ENCODE data around the gene MS4A5. TPM values are rescaled to one million over a fixed set of nuclear protein-coding genes. Genes with fewer than 3 reads are reported as not detected.
"Not testable (repeated sequence)": the region's sequence is repeated elsewhere in the genome, so short reads cannot be mapped to it uniquely, and the experiment has no call there.

The MS4A5 gene, protein sequence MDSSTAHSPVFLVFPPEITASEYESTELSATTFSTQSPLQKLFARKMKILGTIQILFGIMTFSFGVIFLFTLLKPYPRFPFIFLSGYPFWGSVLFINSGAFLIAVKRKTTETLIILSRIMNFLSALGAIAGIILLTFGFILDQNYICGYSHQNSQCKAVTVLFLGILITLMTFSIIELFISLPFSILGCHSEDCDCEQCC
- polyA plus RNA-seq (ENCODE audit: insufficient read length in 4 of 4), result not detected

DNA sequence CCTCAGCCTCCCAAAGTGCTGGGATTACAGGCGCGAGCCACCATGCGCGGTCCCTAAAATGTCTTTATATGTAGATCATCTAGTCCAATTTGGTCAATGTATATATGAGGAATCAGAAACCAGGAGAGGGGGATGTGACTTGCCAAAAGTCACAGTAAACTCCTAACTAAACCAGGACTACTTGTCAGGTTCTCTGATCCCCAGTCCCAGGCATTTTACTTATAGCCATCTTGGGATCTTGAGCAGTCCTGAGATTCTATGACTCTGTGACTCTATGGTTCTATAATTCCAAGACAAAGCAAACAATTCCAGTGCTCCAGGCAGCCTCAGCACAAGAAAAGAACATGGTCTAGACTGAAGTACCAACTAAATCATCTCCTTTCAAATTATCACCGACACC is at the start of gene MS4A5:
Gene MS4A5 (plus strand): TSS at position 301 of the 400 bp plus-strand sequence. CDS start 103 bp downstream, outside the sequence.
- DNase-seq (ENCODE audit: low read depth in 4 of 4, low spot score in 2 of 4), result no peak

DNA sequence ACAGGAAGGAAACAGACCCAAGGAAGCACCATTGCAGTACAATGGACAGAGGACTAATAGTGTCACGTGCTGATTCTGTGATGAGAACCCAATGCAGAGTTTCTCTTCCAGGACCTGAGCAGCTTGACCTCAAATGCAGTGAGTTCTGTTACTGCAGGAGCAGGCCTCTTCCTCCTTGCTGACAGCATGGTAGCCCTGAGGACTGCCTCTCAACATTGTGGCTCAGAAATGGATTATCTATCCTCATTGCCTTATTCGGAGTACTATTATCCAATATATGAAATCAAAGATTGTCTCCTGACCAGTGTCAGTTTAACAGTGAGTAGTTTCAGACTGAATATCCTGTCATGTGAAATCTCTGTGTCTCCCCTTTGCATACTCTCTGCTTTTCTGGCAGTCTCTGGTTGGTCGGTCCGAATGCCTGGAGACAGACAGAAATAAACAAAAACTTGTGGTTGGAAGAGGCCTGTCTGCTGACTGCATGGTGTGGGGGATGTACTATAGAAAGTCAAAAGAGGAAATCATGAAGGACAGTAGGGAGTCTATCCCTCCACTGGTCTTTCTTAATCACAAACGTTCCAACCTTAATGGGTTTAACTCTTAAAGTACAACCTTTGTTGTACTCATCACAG is 40.0 kb upstream of the MS4A5 start:
- DNase-seq (ENCODE audit: low read depth in 4 of 4, low spot score in 2 of 4), result no peak

DNA sequence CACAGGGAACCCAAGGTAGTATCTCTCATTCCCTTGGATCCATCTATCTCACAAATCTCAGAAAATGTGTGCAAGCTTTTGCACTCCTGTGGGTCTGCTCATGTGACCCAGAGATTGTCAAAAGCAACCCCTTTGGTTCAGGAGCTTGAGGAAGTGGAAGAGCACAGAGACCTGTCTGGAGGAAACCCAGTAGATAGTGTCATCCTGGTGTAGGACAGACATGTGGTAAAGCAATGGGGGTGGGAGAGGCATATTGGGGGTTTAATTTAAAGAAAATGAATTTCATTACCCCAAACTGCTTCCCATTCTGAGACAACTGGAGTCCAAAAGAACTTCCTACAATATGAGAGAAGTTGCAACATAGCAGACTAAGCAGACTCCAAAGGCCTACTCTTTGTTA is 39.0 kb upstream of the MS4A5 start:
- no peak for DNase-seq (ENCODE audit: low read depth in 4 of 4, low spot score in 2 of 4)

DNA sequence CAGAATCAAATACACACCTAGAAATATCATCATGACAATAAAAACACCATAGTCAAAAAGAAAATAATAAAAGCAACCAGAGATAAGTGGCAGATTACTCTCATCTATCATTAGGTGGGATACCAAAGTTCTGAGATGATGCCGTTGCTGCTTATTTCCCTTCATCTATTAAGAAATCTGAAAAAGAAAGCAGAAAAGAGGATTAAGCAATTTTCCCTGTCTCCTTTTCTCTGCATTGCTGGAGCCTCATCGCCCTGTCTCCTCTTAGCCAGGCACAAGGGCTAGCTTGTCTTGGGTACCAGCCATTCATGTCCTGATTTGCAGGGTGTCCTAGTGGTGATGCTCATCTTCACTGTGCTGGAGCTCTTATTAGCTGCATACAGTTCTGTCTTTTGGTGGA is 37.0 kb upstream of the MS4A5 start:
- no peak for DNase-seq (ENCODE audit: low read depth in 4 of 4, low spot score in 2 of 4)

DNA sequence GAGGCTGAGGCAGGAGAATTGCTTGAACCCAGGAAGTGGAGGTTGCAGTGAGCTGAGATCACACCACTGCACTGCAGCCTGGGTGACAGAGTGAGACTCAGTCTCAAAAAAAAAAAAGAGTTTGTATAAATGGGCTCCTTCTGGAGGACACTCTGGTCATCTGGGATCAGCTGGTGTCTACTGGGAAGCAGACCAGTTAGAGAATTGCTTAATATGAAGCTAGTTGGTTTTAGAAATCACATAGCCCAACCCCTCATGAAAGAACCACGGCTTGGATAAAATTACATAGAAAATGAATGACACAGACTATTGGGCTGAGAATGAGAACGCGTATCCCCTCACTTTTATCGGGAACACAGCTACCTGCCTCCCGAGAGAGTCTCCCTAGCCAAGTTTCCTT is 36.4 kb upstream of the MS4A5 start:
- no peak for DNase-seq (ENCODE audit: low read depth in 4 of 4, low spot score in 2 of 4)

DNA sequence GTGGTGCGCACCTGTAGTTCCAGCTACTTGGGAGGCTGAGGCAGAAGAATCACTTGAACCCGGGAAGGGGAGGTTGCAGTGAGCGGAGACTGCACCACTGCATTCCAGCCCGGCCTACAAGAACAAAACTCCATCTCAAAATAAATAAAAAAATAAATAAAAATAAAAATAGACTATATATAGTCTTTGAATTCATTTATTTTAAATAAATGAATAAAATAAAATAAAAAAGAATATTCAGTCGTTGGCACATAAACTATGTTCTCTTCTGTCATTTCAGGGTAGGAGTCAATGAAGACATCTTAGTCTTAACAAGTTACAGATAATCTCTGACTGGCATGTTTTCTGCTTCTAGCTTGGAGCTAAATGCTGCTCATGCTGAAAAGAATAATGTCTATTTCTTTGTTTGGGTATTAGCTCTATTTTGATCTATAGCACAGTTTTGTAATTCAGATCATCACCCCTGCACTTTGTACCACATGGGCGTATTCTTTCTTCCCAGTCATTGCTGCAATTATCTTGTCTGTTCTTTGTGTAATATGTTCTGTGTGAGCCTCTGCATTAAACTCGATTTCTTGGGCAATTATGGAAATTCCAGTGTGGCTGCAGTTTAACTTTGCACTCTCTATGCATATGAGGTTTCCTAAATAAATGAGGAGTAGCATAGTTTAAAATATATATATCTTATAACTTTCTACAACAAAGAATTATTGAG is 34.5 kb upstream of the MS4A5 start:
- no peak for DNase-seq (ENCODE audit: low read depth in 4 of 4, low spot score in 2 of 4)

DNA sequence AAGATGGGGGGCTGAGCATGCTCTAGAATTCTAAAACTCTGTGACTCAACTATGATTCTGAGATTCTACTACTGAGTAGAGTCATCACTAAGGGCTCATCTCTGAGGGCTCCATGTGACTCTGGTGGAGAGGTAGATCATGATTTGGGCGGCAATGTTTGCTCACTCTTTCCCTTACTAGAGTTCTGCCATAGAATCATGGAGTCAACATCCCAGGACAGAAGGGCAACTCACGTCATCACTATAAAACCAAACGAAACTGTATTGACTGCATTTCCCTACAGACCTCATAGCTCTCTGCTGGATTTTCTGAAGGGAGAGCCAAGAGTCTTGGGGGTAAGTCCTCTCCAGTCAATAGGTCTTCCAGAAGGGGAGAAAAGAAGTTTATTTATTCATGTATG is 33.0 kb upstream of the MS4A5 start, which contains the start of gene MS4A14:
Gene MS4A14 (plus strand): TSS at position 78 of the 400 bp plus-strand sequence. CDS start 120 bp downstream, at position 198.
- DNase-seq (ENCODE audit: low read depth in 4 of 4, low spot score in 2 of 4), result no peak

DNA sequence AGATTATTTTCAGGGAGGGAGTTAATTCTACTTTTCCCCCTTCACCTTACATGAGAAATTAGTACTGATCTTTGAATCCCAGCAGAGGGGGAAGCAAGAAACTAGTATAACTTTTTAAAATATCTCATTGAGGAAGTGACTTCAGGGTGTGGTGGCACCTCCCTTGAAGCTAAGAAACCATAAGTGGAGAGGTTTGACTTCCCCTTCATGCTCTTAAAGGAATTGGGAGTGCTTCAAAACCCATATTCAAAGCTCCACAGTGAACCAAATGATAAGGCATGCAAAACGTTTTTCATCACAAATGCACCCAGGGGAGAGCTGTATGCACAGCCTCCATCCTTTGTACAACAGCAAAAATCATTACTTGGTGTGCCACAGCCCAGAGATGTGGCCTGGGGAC is 32.6 kb upstream of the MS4A5 start:
- no peak for DNase-seq (ENCODE audit: low read depth in 4 of 4, low spot score in 2 of 4)

DNA sequence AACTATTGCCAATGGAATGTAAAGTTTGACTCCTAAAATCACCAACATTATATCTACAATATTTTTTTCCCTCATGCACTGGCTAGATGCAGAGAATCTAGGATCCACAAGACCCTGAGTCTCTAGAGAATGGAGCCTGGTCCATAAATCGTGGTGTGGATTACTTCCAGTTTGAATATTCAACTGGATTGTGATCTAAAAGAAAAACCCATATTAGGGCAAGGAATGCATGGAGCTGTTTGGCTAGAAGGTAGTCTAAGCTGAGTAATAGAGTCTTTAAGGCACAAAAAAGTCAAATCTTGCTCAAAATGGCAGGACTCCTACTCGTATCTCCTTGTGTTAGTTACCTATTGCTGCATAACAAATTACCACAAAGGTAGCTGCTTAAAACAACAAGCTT is 9.4 kb upstream of the MS4A5 start:
- DNase-seq (ENCODE audit: low read depth in 4 of 4, low spot score in 2 of 4), result no peak

DNA sequence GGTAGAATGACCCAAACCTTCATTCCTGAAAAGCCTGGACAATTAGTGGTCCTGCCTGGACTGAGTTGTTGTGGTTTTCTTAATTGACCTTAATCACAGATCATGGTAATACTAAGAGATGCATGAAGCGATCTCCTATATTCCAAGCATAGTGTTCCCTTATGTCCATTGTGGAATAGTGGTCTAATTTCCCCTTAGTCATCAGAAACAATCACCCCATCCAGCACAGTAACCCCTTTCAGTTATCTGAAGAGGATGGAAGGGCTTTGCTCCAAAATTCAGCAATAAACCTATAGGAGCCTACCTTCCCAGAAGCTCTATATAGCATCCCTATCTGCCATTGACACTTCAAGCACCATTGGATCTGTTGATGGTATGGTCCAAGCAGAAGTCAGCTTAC is 6.8 kb upstream of the MS4A5 start:
- no peak for DNase-seq (ENCODE audit: low read depth in 4 of 4, low spot score in 2 of 4)

DNA sequence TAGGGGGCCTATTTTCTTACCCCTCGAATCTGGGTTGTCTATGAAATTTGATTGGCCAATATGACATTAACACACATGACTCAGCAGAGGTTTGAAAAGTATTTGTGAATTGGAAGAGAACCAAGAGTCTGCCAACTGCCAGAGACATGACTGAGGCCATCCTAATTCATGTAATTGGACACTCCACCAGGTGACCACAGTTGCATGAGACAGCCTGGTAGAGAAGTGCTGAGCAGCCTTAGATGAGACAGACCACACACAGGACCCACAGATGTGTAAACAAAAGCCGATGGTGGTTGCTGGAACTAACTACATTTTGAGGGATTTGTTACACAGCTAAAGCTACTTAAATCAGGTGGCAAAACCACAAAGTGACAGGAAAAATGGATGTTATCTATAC is 855 bp upstream of the MS4A5 start:
- DNase-seq (ENCODE audit: low read depth in 4 of 4, low spot score in 2 of 4), result no peak

DNA sequence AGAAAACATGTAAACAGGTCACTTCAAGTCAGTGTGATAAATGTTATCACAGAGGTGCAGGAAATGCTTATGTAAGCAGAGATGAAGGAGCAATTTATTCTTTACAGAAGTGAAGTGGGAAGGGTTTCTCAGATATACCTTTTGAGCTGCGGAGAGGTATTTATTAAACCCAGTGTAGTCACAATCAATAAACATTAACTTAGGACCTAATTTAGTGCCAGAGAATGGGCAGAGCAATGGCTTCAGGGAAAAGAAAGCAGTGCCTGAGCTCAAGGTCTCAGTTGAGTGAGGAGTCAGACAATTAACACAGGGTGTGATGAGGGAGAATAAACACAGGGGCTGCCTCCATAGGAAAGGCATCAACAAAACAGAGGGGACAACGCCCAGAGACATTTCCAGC is 1.9 kb downstream of the MS4A5 start:
- DNase-seq (ENCODE audit: low read depth in 4 of 4, low spot score in 2 of 4), result no peak

DNA sequence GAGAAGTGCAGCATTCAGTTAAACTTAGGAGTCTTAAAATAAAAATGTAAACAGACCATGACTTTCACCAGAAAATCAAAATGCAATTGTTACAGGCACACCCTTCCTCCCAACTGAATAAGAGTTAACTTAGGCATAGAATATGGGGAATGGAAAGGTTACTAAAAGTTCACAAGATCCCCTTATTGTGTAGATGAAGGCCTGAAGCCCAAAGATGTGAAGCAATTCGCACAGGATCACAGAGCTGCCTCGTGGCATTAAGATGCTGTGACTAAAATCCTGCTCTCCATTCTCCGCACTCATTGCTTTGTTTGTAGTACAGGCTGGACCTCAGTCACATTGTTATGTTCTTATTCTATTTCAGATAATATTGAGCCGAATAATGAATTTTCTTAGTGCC is 4.0 kb downstream of the MS4A5 start:
- no peak for DNase-seq (ENCODE audit: low read depth in 4 of 4, low spot score in 2 of 4)

DNA sequence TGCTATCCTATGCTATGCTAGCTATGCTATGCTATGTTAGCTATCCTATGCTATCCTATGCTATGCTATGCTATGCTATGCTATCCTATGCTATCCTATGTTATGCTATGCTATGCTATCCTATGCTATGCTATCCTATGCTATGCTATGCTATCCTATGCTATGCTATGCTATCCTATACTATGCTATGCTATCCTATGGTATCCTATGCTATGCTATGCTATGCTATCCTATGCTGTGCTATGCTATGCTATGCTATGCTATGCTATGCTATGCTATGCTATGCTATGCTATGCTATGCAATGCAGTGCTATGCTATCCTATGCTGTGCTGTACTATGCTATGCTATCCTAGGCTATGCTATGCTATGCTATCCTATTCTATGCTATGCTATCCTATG is 17.7 kb downstream of the MS4A5 start:
- no peak for DNase-seq (ENCODE audit: low read depth in 4 of 4, low spot score in 2 of 4)

DNA sequence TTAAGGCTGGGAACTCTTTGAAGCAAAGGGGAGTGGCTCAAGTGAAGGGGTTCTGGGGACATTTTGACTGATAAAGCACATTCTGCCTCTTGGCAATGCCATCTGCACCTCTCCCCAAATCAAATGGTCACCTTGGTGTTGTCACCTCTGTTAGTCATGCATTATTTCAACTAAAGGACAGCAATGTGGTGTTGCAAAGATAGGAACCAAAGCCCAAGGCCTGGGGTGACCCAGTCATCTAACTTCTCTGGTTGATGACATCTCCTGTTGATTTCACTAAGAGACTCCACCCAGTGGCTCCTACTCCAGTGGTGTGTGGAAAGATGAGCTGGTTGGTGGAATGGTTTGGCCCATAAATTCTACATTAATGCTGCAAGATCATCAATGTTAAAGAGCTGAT is 18.5 kb downstream of the MS4A5 start:
- DNase-seq (ENCODE audit: low read depth in 4 of 4, low spot score in 2 of 4), result no peak

DNA sequence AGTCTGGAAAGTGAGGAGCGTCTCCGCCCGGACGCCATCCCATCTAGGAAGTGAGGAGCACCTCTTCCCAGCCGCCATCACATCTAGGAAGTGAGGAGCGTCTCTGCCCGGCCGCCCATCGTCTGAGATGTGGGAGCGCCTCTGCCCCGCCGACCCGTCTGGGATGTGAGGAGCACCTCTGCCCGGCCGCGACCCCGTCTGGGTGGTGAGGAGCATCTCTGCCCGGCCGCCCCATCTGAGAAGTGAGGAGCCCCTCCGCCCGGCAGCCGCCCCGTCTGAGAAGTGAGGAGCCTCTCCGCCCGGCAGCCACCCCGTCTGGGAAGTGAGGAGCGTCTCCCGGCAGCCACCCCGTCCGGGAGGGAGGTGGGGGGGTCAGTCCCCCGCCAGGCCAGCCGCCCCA is 21.8 kb downstream of the MS4A5 start:
- not testable (repeated sequence) for DNase-seq (ENCODE audit: low read depth in 4 of 4, low spot score in 2 of 4)

DNA sequence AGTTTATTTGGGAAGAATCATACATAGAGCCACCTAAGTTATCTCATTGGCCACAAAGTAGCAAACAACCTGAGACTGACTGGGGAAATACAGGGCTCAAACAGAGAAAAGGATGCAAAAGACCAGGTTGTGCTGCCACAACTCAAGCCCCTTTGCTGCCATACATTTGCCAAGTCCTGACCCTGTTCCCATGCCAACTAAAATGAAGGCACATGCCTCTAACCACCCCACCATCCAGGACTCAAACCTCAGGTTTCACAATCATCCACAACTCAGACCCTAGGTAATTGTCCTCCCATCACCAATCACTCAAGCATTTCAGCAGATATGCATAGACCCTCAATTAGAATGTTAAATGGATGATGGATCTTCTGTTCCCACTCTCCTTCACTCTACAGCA is 24.8 kb downstream of the MS4A5 start:
- DNase-seq (ENCODE audit: low read depth in 4 of 4, low spot score in 2 of 4), result no peak

DNA sequence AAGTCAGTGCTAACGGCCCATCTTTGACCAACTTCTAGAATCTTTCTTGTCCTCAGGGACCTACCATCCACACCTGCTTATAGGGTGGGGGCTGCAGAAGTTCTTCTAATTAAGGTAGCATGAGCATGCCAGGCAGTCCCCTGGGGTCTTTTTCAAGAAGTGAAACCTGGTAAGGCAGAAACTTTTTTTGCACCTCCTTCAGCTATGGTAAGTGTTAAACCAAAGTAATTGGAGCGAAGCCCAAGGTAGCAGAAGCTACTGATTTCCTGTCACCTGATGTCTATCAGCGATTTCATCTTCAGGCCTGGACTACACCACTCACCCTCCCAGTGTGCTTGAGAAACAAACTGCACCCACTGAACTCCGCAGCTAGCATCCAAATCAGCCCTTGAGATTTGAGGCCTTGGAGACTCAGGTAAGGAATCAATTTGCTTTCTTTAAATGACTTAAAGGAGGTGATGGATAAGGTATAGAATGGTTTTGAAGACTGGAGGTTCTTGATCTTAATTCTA is 26.2 kb downstream of the MS4A5 start, which contains the start of gene MS4A1:
Gene MS4A1 (plus strand): TSS at position 317 of the 512 bp plus-strand sequence. CDS start 6,528 bp downstream, outside the sequence.
- no peak for DNase-seq (ENCODE audit: low read depth in 4 of 4, low spot score in 2 of 4)

DNA sequence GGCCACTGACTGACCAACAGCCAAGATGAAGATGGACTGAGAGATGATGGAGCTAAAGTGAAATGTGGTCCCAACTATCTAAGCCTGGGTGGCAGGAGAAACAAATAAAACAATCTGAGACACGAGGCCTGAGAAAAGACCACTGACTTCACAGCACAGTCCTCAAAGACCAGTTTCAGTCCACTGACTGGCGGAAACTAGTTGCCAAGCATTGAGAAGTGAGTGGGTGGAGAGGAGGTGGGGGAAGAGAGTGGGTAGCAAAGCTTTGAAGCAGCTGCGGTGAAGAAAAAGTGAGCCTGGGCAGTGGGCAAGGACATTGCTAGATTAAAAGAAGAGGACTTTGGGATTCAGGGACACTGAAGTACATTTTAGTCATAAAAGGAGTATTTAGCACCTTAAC is 28.2 kb downstream of the MS4A5 start:
- no peak for DNase-seq (ENCODE audit: low read depth in 4 of 4, low spot score in 2 of 4)

DNA sequence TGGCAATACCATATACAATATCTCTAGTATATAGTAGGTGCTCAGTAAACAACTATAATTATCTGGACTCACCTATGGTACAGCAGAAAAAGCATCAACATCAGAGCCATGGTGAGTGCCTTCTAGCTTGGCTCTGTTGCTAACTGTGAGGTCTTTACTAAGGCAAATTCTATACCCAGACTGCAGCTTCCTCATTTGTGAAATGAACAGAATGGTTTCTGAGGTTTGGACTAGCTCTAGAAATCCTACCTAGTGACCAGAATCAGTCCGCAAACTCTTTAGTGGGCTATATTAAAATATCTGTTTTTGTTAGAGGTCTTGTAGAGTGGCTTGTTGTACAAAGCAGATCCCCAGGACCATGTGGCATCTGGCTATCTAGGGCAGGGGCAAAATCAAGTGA is 30.0 kb downstream of the MS4A5 start:
- no peak for DNase-seq (ENCODE audit: low read depth in 4 of 4, low spot score in 2 of 4)

DNA sequence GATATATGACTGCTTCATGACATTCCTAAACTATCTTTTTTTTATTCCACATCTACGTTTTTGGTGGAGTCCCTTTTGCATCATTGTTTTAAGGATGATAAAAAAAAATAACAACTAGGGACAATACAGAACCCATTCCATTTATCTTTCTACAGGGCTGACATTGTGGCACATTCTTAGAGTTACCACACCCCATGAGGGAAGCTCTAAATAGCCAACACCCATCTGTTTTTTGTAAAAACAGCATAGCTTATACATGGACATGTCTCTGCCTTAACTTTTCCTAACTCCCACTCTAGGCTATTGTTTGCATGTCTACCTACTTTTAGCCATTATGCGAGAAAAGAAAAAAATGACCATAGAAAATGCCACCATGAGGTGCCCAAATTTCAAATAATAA is 39.5 kb downstream of the MS4A5 start:
- no peak for DNase-seq (ENCODE audit: low read depth in 4 of 4, low spot score in 2 of 4)

DNA sequence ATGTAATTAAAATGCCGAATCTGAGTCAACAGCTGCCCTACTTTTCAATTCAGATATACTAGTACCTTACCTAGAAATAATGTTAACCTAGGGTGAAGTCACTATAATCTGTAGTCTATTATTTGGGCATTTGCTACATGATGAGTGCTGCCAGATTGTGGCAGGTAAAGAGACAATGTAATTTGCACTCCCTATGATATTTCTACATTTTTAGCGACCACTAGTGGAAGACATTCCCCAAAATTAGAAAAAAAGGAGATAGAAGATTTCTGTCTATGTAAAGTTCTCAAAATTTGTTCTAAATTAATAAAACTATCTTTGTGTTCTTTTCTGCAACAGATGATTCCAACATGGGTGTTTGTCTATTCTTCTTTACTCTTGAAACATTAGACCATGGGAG is 40.4 kb downstream of the MS4A5 start:
- DNase-seq (ENCODE audit: low read depth in 4 of 4, low spot score in 2 of 4), result no peak

All from left renal cortex interstitium (tissue), 4 donors.